HepG2 (cell line): ENCODE data around the gene WDR18. TPM values are rescaled to one million over a fixed set of nuclear protein-coding genes. Genes with fewer than 3 reads are reported as not detected.

Experiments used
- CAMTA2 ChIP-seq: sonication (generic); formaldehyde crosslinking; IDR thresholded peaks from 2 replicates; pipeline ENCODE4 v1.4.0; 2020; ENCODE audit warnings: mild to moderate bottlenecking, missing genetic modification reagents, borderline replicate concordance
- GABPB1 ChIP-seq: IDR thresholded peaks from 2 replicates; pipeline ENCODE4 v1.6.1; 2016; ENCODE audit warnings: mild to moderate bottlenecking, missing genetic modification reagents, moderate library complexity, missing compliant biosample characterization
- MEIS2 ChIP-seq: sonication (generic); formaldehyde crosslinking; IDR thresholded peaks from 2 replicates; pipeline ENCODE4 v1.9.0; 2021; ENCODE audit warnings: mild to moderate bottlenecking, missing genetic modification reagents
- MLLT10 ChIP-seq: sonication (generic); formaldehyde crosslinking; IDR thresholded peaks from 2 replicates; pipeline ENCODE4 v1.4.0; 2020; ENCODE audit warnings: missing genetic modification reagents
- PATZ1 ChIP-seq: sonication (generic); formaldehyde crosslinking; IDR thresholded peaks from 2 replicates; pipeline ENCODE4 v1.4.0; 2020; ENCODE audit warnings: missing genetic modification reagents
- PBX2 ChIP-seq: IDR thresholded peaks from 2 replicates; pipeline ENCODE4 v1.6.1; 2016; ENCODE audit warnings: control low read depth
- PLSCR1 ChIP-seq: sonication (generic); formaldehyde crosslinking; IDR thresholded peaks from 2 replicates; pipeline ENCODE4 v1.5.0; 2020; ENCODE audit warnings: missing genetic modification reagents, mild to moderate bottlenecking, borderline replicate concordance
- RAD21 ChIP-seq: fragments of 450-650 bp; formaldehyde crosslinking; IDR thresholded peaks from 2 replicates; pipeline ENCODE4 v1.5.0; 2020; ENCODE audit warnings: mild to moderate bottlenecking
- RBM39 ChIP-seq: fragments of 200-400 bp; formaldehyde crosslinking; IDR thresholded peaks from one replicate; pipeline ENCODE4 v1.6.1; 2018; ENCODE audit warnings: antibody characterized with exemption, mild to moderate bottlenecking, low read depth, low read length; ENCODE audit not compliant: poor library complexity, severe bottlenecking
- ZMYM3 ChIP-seq: sonication (generic); formaldehyde crosslinking; IDR thresholded peaks from 2 replicates; pipeline ENCODE4 v1.5.1; 2020; ENCODE audit warnings: mild to moderate bottlenecking, missing genetic modification reagents
- ZNF251 ChIP-seq: sonication (generic); formaldehyde crosslinking; IDR thresholded peaks from 2 replicates; pipeline ENCODE4 v1.9.0; 2021; ENCODE audit warnings: mild to moderate bottlenecking, missing genetic modification reagents
- ZNF33B ChIP-seq: sonication (generic); formaldehyde crosslinking; IDR thresholded peaks from 2 replicates; pipeline ENCODE4 v1.5.1; 2020; ENCODE audit warnings: mild to moderate bottlenecking, missing genetic modification reagents
- ZNF343 ChIP-seq: sonication (generic); formaldehyde crosslinking; IDR thresholded peaks from 2 replicates; pipeline ENCODE4 v1.4.0; 2020; ENCODE audit warnings: mild to moderate bottlenecking, missing genetic modification reagents
- ZNF589 ChIP-seq: sonication (generic); formaldehyde crosslinking; conservative IDR thresholded peaks from 2 replicates; pipeline ENCODE4 v1.8.0; 2022; ENCODE audit warnings: mild to moderate bottlenecking, moderate library complexity, missing genetic modification reagents
- ZNF83 ChIP-seq: sonication (generic); formaldehyde crosslinking; IDR thresholded peaks from 2 replicates; pipeline ENCODE4 v1.4.0; 2020; ENCODE audit warnings: missing genetic modification reagents, mild to moderate bottlenecking, borderline replicate concordance
- ZNF891 ChIP-seq: sonication (generic); formaldehyde crosslinking; IDR thresholded peaks from 2 replicates; pipeline ENCODE4 v1.5.0; 2020; ENCODE audit warnings: mild to moderate bottlenecking, missing genetic modification reagents
- polyA plus RNA-seq, 8 experiments: library from polyadenylated mRNA; depleted of rRNA in 3 of 8; stranded (reverse) in 7 of 8; unstranded in 1 of 8; fragments of >200 nt; fragmentation: Illumina TruSeq in 4 of 8; extraction: Trizol in 4 of 8; gene quantifications; 2 replicates each; pipeline versions ENCODE4 v1.2.1 to v1.2.3, GENCODE V29; 2011 to 2016; ENCODE audit warnings: low read depth in 4 of 8, missing spikeins in 1 of 8, mixed read lengths in 1 of 8; ENCODE audit not compliant: insufficient read depth in 1 of 8
- total RNA-seq, 5 experiments: library from RNA; depleted of rRNA; stranded (reverse); fragments of >200 nt; fragmentation: Illumina TruSeq; extraction: Trizol; gene quantifications; 2 replicates each; pipeline ENCODE4 v1.2.3, GENCODE V29; 2016; ENCODE audit warnings: low read depth in 1 of 5
- TF ChIP-seq, protein P1 (sequence below): IDR thresholded peaks from 2 replicates; pipeline ENCODE4 v1.6.1; 2016; ENCODE audit warnings: low read depth
- TF ChIP-seq, protein P2 (sequence below): sonication (generic); formaldehyde crosslinking; IDR thresholded peaks from 2 replicates; pipeline ENCODE4 v1.4.0; 2020; ENCODE audit warnings: missing genetic modification reagents

WDR18 gene
- total and polyA plus RNA-seq, 2 of the 13 experiments (the other 11 are each of a cell fraction or from before 2014, with no cell fraction given) = 36.4 to 47.6 TPM

DNA sequence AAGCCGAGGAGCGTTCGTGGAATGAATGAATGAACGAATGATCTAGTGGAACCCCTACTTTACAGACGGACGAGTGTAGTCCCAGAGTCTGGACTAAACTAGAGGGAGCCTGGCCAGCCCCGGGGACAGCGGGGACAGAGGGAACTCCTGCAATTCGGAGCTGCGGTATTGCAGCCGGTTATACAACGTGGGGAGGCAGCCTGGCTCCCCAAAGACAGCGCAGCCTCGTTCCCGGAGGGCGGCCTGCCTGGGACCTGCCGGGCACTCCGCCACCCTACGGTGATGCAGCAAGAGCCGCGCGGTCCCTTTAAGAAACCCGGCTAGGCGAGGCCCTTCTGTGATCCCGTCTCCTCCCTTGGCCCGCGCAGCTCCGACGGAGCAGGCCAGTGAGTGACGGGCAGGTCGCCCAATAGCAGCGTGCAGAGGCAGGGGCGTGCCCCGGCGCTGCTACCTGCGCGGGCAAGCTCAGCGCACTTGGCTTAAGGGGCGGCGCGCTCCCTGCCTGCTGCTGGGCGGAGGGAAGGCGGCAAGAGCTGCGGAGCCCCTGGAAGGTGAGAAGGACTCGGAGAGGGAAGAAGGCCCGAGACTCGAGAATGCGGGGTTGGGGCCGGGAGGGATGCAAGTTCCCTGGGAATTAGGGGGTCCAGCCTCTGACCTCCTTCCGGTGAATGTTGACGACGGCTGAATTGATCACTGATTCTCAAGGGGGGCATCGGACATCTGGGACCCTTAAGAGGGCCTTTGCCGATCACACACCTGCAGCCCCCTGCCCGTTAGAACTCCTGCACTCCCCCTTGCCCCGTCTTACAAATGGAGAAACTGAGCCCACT, 55.7 kb downstream of the WDR18 start, which contains the start of gene ABCA7 (continued):
- TF ChIP-seq ZNF83 (CRISPR knock-in tag) (no peak; the same call in 1 of the 2 replicates), ZNF251 (no peak), PATZ1 (CRISPR knock-in tag) (peak; percentile 30; the same call in 1 of the 2 replicates), ZMYM3 (peak; percentile 17; the same call in 1 of the 2 replicates), RAD21 (CRISPR knock-in tag) (peak; percentile 34), PLSCR1 (CRISPR knock-in tag) (no peak), ZNF589 (CRISPR knock-in tag) (0 out of 2 replicates have a peak, but pooled peaks have one; percentile 45), MEIS2 (no peak), MLLT10 (no peak), RBM39 (peak; percentile 61), GABPB1 (CRISPR knock-in tag) (peak; percentile 89), ZNF891 (peak; percentile 67; the same call in 1 of the 2 replicates), ZNF343 (no peak), ZNF33B (CRISPR knock-in tag) (peak; percentile 40; the same call in 1 of the 2 replicates), CAMTA2 (CRISPR knock-in tag) (no peak), PBX2 (CRISPR knock-in tag) (peak; percentile 99)
- TF ChIP-seq, protein P1, sequence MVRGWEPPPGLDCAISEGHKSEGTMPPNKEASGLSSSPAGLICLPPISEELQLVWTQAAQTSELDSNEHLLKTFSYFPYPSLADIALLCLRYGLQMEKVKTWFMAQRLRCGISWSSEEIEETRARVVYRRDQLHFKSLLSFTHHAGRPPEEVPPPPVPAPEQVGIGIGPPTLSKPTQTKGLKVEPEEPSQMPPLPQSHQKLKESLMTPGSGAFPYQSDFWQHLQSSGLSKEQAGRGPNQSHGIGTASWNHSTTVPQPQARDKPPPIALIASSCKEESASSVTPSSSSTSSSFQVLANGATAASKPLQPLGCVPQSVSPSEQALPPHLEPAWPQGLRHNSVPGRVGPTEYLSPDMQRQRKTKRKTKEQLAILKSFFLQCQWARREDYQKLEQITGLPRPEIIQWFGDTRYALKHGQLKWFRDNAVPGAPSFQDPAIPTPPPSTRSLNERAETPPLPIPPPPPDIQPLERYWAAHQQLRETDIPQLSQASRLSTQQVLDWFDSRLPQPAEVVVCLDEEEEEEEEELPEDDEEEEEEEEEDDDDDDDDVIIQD (CRISPR knock-in tag) = no peak
- TF ChIP-seq, protein P2, sequence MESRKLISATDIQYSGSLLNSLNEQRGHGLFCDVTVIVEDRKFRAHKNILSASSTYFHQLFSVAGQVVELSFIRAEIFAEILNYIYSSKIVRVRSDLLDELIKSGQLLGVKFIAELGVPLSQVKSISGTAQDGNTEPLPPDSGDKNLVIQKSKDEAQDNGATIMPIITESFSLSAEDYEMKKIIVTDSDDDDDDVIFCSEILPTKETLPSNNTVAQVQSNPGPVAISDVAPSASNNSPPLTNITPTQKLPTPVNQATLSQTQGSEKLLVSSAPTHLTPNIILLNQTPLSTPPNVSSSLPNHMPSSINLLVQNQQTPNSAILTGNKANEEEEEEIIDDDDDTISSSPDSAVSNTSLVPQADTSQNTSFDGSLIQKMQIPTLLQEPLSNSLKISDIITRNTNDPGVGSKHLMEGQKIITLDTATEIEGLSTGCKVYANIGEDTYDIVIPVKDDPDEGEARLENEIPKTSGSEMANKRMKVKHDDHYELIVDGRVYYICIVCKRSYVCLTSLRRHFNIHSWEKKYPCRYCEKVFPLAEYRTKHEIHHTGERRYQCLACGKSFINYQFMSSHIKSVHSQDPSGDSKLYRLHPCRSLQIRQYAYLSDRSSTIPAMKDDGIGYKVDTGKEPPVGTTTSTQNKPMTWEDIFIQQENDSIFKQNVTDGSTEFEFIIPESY (CRISPR knock-in tag) = no peak; the same call in 1 of the 2 replicates
